ENCODE results near the gene EGFL7.
"Not testable (repeated sequence)": the region's sequence is repeated elsewhere in the genome, so short reads cannot be mapped to it uniquely, and the experiment has no call there.

Gene EGFL7

DNA sequence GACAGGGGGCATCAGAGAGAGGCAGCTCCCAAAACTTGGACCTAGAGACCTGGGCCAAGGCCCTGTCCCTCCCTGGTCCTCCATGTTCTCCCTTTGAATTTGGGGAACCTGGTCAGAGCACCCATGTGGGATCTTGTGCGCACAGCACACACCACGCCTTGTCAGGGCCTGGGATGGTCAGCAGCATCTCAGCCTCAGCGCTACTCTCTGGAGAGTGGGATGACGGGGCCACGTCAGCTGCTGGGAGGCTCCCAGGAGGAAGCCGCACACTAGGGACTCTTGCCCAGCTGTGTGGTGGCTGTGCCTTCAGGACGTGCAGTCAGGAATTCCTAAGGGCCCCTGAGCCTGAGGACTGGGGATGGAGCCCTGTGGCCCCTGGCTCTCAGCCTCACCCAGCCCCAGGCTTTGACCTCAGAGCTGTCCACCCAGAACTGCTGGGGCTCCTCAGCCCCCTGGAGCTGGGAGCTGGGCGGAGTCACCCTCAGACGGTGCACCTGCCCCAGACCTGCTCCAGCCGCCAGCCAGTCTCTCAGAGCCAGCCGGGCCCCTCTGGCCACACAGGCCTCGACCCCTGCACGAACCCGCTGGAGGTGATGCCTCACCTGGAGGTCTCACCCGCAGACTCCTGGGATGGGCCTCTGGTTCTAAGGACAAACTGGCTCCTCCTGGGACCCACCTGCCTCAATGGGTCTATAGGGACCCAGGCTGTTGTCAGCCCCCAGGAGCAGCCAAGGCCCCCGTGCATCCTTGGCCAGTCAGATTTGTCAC lies 38.3 kb upstream of the EGFL7 start:
- no peak for DNase-seq (ENCODE audit: low read depth in 2 of 2)

DNA sequence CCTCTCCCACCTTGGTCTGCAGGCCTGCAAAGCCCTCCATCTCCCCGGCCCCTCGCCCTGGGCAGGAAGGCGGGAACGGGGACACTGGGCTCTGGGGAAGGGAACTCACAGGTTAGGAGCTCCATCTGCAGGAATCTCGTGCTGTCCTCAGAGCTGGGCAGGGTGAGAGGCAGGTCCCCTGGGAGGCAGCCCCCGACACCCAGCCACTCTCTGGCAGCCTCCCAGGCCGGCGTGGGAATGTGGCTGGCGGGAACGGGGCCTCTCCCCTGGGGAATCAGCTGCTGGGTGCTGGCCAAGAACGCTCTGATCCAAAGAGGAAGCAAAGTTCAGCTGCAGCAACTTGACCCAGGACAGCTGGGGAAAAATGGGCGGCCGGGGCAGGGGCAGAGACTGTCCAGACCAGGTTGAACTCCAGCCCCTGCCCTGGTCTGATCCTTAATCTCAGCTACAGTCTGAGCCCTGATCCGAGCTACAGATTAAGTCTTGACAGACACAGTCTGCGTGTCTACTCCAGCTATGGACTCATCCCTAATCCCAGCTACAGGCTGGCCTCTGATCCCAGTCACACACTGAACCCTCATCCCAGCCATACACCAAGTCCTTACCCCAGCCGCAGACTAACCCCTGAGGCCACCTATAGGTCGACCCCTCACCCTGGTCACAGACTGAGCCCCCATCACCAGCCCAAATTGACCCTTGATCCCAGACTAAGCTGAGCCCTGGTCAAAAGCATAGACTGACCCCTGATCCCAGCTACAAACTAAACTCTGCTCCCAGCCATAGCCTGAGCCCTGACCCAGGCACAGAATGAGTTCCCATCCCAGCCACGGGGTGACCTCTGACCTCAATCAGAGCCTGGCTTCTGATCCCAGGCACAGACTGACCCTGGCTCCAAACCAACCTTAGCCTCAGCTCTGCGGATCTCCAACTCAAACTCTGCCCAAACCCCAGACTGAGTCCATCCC lies 37.3 kb upstream of the EGFL7 start:
- peak in 1 of 2 experiments; percentile 18 for DNase-seq (ENCODE audit: low read depth in 2 of 2)

DNA sequence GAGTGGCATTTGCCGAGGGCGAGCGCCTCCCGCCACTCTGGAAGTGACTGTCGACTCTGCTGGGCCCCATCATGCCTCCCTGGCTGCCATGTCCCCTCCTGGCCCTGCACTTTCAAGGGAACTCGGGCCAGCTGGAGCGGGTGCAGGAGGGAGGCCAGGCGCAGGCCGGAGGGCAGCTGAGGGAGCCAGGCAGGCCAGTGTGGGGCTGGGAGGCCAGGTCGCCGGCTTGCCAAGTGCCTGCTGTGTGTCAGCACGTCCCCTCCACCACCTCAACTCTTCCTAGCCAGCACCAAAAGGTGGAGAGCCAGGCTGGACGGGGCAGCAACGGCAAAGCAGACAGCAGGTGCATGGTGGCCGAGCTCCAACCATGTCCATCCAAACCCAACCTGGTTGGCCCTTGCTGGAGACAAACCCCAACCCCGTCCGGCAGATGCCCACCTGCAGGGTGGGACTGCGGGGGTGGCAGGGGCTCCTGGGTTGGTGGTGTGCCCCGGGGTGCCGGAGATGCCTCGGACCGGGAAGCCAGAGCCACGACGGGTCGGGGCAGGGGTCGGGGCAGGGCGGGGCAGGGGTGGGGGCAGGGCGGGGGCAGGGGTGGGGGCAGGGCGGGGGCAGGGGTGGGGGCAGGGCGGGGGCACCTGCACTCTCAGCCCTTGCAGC lies 36.5 kb upstream of the EGFL7 start:
- no peak for DNase-seq (ENCODE audit: low read depth in 2 of 2)

DNA sequence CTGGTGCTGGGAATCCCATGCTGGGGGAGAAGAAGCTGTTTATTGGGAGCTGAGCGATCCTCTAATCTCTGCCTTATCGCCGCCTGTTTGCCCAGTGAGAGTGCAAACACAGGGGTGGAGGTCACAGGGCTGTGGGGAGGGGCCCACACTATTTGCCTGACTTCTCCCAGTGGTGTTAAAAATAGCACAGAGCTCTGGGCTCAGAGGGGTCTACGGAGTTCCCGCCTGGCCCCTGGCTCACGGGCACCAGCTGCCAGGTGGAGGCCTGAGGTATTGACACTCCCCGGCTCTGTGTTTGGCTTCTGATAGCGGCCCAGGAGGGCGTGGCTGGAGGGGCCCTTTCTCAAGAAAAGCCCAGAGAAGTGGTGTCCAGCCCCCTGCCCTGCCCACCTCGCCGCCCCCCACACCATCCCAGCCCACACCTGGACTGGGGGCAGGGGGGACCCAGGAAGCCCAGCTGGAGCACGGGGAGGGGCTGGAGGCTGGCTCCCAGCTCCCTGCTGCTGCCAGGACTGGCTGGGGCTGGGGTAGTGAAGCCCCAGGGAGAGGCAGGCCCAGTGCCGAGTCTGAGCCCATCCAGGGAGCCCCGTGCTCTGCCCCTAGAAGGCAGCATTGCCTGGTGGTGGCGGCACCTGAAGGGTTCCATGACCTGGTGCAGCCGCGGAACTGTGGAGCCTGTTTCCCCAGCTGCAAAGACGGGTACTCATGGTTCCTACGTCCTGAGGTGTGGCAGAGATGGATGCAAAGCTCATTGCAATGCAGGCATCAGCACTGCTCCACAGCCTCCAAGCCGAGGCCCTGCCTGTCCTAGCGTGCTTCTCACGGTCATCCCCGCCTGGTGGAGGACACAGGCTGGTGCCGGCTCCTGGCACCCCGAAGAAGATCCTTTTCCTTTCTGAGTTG lies 35.7 kb upstream of the EGFL7 start:
- no peak for DNase-seq (ENCODE audit: low read depth in 2 of 2)

DNA sequence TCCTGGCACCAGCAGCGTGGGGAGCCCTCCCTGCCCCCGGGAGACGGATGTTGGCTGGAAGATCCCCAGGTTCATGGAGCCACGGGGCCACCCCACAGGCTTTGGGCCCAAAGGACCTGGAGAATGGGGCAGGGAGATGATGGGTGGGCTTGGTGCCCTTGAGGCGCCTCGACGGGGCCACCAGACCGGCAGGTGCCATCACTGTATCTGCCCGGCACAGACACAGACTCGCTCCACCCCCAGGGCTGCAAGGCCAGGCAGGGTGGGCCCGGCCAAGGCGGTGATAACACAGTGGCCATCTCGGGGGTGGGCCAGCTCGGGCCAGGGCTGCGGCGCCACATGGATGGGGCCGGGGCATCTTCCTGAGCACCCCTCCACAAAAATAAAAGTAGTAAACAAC lies 35.0 kb upstream of the EGFL7 start:
- DNase-seq (ENCODE audit: low read depth in 2 of 2) = no peak

DNA sequence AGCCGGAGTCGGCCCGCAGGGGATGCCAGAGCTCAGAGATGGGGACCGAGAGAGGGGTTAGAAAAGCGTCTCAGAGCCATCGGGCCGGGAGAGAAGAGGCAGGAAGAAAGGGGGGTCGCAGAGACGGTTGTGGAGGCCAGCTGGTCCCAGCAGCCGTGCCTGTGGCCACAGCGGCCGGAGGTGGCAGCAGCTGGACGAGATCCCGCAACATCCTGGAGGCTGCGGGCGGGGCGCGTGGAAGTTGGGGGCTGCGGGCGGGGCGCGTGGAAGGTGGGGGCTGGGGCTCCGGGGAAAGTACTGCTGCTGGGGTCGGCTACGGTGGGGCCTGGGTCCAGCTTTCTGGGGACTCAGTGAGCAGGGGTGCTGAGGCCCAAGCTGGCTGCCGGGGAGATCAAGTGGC lies 34.4 kb upstream of the EGFL7 start:
- no peak for DNase-seq (ENCODE audit: low read depth in 2 of 2)

DNA sequence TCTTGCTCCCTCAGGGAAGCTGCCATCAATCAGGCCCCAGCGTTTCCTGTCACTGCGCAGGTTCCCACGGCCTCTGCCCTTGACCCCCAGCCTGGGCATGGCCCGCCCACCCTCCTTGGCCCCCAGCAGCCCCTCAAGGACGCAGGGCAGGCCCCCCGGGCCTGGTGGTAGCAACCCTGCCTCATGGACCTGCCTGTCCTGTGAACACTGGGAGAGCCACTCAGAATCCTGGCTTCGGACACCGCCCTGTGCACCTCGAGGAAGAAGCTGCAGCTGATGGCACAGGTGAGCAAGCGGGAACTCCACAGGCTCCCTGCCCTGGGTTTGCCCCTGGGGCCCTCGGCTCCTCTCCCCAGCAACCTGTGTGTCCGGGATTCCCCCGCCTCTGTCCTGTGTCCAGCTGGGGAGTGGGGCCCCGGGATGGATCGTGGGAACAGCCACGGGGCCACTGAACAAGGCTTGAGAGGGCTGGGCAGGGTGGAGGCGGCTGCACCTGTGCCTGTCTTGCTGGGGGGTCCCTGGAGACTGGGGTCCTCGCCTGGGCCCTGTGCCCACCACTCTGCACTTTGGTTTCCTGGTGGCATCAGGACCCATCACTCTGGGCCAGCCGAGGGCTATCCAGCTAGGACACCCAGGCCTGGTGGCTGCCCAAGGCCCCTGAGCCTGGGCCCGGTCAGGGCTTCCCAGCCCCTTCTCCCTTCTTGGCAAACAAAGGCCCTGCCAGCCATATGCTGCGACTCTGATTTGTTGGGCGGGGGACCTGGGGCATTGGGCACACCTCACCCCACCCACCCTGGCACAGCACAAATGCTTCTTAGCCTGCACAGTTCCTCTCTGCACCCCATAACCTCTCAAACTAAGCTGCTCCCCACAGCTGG lies 33.5 kb upstream of the EGFL7 start:
- DNase-seq (ENCODE audit: low read depth in 2 of 2) = no peak

DNA sequence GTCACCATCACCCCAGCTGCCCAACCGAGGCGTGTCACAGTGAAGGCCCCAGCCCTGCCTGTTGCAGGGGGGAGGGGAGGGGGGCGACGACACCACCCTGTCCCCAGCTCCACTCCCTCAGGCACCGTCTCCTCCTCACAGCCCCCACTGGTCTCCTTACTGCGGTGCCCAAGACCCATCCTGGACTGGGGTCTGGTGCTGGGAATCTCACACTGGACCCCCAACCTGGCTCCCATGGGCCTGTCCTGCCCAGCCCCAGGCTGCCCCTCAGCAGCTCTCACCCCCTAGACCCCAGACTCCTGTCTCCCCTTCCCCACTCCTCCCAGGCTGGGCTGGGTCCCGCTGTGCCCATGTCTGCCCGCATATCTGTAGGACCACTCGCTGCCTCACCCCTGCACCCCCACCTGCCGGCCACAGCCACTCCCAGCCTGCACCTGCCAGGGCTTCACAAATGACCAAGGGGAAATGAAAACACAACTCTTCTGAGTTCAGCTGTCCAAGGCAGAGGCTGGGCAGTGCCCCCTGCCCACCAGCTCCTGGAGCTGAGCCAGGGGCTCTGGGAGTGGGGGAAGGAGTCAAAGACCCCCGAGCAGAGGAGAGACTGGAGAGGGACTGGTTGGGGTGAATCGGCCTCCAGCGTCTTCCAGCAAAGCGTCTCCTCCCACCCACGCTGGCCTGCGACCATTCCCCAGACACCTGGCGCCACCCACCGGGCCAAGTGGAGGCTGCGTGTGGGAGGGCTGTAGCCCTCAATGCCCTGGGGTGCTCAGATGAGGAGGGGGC lies 32.6 kb upstream of the EGFL7 start:
- no peak for DNase-seq (ENCODE audit: low read depth in 2 of 2)

DNA sequence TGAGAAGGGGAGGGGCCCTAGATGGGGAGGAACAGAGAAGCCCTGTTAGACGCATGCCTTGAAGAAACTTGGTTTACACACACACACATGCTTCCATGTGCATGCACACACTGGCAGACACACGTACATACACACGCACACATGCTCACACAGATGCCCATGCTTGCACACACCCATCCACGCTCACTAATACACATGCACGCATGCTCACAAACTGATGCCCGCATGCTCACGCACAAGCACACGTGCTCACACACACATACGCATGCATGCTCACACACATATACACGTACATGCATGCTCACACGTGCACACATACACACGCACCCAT lies 32.1 kb upstream of the EGFL7 start:
- DNase-seq (ENCODE audit: low read depth in 2 of 2) = no peak

DNA sequence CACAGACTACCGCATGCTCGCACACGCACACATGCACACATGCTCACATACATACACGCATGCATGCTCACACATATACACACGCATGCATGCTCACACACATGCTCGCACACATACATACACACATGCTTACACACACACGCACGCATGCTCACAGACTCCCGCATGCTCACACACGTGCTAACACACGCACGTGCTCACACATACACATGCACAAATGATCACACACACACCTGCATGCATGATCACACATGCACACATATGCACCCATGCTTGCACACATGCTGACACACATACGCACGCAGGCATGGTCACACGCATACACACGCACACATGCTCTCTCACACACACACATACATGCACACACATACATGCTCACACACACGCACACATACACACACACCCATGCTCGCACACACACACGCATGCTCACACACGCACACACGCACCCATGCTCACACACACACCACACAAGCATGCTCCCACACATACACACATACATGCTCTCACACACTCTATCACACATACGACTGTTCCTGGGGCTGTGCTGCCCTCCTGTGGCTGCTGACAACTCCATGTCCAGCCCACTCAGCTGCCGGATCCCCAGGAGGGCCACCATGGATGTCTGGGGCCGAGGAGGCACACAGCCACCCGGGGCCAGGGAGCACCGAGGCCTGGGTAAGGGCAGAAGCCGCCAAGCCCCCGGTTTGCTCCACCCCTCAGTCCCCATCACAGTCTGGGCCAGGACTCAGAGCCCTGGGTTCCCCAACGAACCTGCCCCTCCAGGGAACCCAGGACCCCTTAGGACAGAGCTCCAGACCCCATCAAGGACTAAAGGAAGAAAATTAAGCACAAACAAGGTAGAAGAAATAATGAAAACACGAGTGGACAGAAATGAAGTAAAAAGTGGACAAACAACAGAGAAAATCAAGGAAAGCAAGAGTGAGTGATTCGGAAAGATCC lies 31.4 kb upstream of the EGFL7 start:
- DNase-seq (ENCODE audit: low read depth in 2 of 2) = peak; percentile 50

DNA sequence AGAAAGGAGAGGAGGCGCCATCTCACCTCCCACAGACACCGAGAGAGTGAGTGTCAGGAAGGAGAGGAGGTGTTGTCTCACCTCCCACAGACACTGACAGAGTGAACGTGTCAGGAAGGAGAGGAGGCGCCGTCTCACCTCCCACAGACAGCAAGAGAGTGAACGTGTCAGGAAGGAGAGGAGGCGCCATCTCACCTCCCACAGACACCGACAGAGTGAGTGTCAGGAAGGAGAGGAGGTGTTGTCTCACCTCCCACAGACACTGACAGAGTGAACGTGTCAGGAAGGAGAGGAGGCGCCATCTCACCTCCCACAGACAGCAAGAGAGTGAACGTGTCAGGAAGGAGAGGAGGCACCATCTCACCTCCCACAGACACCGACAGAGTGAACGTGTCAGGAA lies 30.6 kb upstream of the EGFL7 start:
- DNase-seq (ENCODE audit: low read depth in 2 of 2) = not testable (repeated sequence)

DNA sequence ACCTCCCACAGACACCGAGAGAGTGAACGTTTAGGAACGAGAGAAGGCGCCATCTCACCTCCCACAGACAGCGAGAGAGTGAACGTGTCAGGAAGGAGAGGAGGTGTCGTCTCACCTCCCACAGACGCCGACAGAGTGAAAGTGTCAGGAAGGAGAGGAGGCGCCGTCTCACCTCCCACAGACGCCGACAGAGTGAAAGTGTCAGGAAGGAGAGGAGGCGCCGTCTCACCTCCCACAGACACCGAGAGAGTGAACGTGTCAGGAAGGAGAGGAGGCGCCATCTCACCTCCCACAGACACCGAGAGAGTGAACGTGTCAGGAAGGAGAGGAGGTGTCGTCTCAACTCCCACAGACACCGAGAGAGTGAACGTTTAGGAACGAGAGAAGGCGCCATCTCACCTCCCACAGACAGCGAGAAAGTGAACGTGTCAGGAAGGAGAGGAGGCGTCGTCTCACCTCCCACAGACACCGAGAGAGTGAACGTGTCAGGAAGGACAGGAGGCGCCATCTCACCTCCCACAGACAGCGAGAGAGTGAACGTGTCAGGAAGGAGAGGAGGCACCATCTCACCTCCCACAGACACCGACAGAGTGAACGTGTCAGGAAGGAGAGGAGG lies 30.1 kb upstream of the EGFL7 start:
- not testable (repeated sequence) for DNase-seq (ENCODE audit: low read depth in 2 of 2)

DNA sequence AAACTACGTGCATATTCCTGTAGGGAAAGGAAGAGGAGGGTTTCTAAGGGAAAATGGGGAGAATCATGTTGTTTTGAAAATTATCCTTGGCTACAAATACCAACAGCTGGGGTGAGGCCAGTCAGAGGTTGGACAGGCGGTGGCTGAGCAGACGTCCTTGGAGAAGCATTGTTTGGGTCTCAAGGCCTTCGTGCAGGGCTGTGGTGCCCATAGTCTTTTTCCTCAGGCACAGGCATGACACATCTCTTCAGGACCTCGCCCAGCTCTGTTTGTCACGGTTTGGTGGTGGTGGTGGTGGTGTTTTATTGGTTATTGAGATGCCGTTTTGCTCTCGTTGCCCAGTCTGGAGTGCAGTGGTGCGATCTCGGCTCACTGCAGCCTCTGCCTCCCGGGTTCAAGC lies 27.8 kb upstream of the EGFL7 start:
- no peak for DNase-seq (ENCODE audit: low read depth in 2 of 2)

DNA sequence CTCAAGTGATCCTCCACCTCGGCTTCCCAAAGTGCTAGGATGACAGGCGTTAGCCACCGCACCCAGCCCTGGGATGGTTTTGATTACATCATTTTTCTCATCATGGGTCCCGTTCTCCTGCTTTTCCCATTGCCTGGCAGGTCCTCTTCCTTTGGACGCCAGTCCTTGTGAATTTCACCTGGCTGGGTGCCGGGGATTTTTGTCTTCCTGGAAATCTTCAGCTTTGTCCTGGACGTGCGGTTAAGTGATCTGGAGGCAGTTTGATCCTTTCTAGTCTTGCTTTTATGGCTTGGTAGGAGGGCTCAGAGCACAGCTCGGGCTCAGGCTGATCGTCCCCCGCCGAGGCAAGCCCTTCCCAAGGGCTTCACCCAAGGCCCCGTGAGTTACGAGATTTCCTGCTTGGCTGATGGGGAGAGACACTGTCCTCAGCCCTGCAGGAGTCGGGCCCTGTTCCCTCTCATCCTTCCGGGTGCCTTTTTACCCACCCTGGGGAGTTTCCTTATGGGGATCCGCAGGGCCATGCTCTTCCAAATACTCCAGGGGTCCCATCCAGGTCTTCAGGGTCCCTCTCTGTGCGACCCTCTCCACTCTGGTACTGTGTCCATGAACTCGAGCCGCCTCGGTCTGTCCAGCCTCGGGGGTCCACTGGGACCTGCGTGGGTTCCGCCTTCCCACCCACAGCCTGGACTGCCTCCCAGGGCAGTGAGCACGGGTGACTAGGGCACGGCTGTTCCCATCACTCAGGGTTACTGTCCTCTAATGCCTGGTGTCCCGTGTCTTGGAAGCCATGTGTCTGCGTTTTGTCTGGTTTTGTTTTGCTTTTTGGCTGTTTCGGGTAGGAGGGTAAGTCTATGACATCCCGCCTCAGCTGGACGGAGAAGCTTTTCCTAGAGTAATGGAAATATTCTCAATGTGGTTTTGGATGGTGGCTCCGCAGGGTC lies 22.3 kb upstream of the EGFL7 start:
- DNase-seq (ENCODE audit: low read depth in 2 of 2) = no peak

DNA sequence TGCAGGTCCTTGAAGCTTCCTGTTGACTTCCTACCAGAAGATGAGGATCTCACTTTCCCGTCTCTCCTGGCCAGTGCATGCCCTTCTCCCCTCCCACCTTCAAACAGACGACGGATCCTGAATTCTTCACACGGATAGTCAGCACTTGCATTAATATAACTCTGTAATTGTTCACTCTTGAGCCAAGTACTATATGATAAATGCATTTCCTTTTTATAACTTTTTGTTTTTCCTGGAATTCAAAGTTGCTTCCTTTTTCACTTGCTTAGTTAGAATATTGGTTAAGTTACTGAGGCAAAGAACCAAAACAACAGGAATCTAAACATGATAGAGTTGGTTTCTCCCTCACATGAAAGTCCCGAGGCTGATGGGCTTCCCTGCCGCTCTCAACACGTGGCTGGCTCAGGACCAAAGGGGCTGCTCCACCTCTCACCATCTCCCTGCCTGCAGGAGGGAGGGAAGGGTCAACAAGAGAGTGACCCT lies 20.2 kb upstream of the EGFL7 start:
- no peak for DNase-seq (ENCODE audit: low read depth in 2 of 2)

DNA sequence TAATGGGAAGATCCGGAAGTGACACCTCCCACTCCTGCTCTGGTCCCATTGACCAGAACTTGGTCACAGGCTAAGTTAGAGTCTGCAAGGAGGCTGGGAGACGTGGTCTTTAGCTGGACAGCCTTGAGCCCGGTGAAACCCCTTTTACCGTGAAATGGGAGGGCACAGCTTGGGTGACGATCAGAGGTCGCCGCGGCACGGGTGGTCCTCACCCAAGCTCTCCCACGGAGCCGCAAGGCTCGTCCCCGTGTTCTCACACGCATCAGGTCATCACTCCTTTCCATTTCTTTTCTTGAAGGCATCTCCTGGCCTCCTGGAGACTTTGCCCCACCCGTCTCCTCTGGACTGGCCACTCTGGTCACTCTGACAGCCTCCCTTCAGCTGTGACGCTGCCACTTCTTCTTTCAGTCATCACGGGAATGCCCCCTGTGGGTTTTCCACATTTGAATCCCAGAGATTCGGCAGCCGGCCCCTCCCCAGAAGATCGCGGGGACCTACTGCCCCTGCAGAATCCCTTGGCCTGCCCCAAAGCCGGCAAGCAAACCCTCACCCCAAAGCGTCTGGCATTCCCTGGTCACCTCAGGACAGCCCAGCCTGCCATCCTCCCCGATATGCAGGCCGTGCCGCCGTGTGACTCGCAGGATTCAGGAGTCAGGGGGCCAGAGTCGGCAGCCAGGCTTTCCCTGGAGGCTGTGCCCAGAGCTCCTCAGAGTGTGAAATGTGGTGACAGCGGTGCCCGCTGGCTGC lies 18.9 kb upstream of the EGFL7 start:
- DNase-seq (ENCODE audit: low read depth in 2 of 2) = no peak

Measured in fibroblast of skin of left quadriceps (primary cell).